ENCODE results near the gene RSPO1.
A peak's percentile ranks its signal among the peaks of the same experiment; 100 is the strongest.
"Not testable (repeated sequence)": the region's sequence is repeated elsewhere in the genome, so short reads cannot be mapped to it uniquely, and the experiment has no call there.

RSPO1 gene, protein sequence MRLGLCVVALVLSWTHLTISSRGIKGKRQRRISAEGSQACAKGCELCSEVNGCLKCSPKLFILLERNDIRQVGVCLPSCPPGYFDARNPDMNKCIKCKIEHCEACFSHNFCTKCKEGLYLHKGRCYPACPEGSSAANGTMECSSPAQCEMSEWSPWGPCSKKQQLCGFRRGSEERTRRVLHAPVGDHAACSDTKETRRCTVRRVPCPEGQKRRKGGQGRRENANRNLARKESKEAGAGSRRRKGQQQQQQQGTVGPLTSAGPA

DNA sequence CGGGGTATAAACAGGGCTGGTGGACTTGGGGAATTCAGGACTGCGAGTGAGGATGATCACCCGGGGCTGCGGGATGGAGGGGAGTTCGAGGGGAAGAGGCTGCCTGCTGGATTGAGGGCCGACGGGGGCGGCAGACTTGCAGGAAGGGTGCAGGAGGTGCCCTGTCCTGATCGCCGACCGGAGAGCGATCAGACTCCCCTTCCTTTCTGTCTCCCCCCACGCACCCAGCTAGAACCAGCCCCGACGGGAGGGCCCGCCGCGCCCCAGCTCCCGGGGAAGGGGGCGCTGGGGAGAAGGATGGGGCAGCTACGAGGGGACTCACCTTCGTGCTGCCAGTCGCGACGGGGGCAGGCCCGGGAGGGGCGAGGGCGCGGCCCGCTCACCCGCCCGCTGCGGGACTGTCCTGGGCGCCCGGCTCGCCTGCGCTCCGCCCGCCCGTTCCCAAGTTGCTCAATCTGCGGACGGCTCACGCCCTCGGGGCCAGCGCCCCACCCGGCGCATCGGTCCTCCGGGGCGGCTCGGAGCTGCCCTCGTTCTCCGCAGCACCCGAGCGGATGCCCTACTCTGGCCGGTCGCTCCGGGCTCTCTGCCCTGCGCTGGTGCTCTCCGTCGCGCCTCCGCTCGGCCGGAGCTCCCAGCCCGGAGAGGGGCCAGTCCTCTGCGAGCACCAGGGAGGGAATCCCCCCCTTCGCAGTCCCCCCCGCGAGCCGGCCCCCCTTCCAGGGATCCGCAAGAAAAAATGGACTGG lies at the start of gene RSPO1:
RSPO1 (minus strand) TSS at position 649 of the 748 bp plus-strand sequence. CDS start 5,231 bp downstream, outside the sequence.
- no peak for DNase-seq (ENCODE audit: low read depth)

DNA sequence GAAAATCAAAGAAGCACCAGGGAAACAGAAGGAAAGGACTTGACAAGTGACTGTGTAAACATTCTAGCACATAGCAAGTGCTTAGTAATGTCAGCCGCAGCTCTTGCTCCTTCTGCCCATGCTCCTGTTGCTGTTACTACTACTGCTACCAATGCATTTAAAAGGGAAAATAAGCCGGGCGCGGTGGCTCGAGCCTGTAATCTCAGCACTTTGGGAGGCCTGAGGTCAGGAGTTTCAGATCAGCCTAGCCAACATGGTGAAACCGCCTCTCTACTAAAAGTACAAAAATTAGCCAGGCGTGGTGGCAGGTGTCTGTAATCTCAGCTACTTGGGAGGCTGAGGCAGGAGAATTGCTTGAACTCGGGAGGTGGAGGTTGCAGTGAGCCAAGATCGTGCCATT lies 49.5 kb upstream of the RSPO1 start:
- not testable (repeated sequence) for DNase-seq (ENCODE audit: low read depth)

DNA sequence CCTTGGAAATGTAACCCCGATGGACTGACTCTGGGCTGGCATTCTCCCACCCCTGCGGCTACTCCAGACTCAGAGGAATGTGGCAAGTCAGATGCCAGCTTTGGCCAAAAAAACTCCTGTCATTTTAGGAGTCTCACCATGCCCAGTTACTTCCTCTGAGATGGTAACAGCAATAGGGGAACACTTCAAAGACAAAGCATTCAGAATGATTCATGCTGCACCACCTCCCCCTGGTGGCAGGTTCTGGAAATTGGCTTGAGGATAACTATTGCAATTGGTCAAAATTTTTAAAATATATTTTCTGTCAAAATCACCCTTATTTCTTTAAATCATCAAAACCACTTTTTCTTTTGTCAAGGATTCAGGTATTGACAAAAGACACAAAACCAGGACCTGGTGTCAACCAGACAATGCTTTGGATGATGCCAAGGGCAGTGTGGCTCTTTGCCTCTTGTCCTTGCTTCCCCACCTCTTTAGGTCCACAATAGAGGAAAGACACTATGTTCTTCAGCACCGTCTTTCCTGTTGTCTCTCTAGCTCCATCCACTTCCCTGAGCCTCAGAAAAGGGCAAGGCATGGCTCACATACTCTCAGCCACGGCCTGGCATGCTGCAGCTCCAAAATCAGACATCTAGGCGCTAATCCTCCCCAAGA lies 47.8 kb upstream of the RSPO1 start:
- peak; percentile 69 for DNase-seq (ENCODE audit: low read depth)

DNA sequence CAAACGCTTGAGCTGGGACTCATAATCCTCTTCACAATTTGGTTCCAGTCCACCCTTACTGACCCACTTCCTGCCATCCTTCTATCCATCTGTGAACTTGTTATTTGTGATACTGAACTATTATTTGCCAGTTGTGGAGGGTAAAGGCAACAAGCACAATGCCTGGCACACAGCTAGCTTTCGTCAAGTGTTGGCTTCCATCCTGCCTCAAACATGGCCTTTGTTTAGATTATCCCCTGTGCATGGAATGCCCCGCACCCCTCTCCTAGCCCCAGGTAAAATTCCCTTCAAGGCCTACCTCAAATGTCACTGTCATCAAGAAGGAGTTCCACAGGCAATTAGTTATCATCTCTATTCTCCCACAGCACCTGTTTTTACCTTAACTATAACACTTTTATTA lies 46.2 kb upstream of the RSPO1 start:
- DNase-seq (ENCODE audit: low read depth), result no peak

DNA sequence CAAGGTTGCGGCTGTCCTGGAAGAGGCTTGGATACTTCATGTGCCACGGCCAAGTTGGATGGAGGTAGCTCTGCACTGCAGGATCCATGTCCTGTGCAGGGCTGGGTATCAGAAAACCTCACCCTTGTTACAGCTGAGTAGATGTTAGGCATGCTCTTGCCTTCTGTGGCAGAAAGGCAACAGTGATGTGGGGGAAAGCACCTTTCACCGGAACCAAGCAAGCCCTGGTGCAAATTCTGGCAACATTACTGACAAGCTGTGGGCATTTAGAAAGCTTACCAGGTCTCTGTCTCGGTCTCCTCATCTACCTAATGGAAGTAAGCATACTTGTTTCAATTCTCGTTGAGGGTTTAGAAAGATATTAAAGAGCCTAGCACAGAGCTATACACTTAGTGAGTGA lies 43.1 kb upstream of the RSPO1 start:
- no peak for DNase-seq (ENCODE audit: low read depth)

DNA sequence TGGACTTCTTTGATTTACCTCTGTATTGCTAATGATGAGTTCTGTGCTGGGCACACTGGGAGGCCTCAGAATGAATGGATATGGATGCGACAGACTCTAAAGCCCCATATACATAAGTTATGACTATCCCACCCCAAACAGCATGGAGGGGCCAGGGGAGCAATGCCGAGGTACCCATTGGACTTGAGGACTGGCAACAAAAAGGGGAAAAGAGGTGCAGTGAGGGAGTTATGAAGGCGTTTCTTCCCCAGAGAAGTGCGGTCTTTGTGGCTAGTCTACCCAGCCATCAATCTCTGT lies 42.4 kb upstream of the RSPO1 start:
- DNase-seq (ENCODE audit: low read depth), result no peak

DNA sequence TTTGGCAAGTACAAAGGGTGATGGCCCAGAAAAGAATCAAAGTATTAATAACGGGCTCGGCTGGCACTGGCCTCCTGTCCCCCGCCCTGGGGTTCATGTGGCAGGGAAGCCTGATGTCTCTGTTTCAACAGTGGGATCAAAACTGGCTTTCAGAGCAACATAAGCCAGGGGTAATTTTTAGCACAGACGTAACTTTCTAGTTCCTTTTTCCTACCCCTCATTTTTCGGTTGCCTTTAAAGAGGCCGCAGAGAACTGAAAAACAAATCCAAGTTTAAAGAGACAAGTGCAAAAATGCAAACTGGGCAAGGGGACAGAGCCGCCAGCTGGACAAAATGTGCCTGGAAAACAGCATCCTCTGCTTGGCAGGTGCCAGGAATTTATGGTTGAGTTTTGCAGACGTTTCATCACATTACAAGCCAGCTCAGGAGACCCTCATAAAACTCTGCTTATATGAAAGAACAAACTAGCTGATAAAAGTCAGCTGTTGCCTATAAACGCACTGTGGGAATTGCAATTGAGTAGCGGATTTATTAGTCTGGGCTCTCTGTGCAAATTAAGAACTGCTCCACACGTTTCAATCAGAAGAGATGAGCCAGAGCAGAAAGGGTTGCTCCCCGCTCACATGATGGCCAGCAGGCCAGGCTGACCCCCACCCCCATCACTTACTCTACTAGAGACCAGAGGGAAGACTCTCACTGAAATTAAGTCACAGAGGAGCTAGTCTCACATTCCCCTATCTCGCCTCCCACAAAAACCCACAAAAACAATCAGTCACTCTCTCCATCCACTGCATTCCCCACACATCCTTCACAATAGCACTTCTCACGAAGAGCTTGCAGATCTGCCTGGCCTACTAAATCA lies 41.8 kb upstream of the RSPO1 start:
- DNase-seq (ENCODE audit: low read depth), result no peak

DNA sequence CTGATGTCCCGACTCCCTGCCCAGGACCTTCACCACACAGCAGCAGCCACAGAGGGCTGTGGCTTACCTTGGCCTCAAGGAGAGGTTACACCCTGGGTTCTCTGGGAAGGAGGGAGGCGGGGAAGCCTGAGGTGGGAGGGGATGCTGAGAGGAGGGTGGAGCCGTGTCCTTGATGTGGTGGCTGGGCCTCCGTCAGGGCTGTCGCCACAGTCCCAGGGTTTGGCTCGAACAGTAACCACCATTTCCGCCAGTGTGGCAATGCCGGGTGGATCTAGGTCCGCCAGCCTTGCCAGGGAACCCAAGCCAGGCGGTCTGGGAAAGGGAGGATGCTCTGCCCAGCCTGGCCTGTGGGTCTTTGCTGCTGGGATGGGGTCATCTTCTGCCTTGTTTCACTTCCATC lies 39.2 kb upstream of the RSPO1 start:
- DNase-seq (ENCODE audit: low read depth), result no peak

DNA sequence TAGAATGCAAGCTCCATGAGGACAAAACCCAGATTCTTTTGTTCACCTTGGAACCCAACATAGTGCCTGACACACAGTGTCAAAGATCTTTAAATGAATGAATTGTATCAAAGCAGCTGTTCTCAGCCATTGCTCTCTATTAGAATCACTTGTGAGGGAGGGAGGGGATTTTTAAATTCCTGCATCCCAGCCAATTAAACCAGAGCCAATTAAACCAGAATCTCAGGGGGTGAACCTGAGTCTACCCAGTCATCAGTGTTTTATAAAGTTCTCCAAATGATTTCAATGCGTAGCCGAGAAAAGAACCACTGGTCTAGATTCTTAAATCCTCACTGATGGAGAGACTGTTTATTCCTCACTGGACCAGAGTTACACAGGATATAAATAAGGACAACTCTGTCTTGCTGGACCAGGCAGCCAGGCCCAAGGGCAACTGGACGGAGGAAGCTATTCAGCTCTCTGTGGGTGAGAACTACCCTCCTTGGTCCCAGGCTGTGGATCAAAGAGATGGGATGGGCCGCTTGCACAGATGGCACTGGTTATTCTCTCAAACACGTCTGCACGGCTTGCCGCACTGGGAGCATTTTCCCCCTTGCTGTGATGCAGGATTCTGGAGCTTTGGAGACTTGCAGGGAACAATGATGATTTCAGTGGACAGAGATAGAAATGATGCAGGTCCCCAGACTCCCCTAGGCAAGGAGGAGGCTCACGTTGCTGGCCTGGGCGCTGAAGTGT lies 37.6 kb upstream of the RSPO1 start:
- DNase-seq (ENCODE audit: low read depth), result no peak

DNA sequence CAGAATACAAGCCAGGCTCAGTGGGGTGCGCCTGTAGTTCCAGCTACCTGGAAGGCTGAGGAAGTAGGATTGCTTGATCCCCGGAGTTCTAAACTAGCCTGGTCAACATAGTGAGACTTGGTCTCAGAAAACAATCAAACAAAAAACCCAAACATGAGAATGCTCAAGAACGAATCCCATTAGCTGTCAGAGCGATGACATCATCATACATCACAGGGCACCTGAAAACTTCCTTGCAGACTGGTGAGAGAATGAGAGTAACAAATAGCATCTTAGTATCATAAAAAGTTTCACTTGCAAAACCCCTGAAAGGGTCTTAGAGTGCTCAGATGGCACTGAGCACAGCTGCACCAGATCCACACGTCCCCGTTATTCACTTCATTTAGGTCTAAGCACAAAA lies 36.6 kb upstream of the RSPO1 start:
- DNase-seq (ENCODE audit: low read depth), result no peak

DNA sequence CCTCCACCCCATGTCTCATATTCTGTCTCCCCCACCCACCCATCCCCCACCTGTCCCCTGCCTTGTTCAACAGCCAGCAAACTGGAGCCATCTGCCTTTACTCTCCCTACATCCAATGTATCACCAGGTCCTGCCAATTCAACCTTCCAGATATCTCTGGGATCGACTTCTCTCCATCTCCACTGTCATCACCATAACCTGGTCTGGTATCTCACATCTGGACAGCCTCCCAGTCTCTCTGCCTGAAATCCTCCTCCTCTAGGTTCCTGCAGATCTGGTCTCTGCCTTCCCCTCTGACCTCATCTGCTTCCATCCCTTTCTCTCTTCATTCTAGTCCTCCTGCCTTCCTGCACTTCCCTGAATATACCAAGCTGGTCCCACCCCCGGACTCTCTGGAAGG lies 35.4 kb upstream of the RSPO1 start:
- DNase-seq (ENCODE audit: low read depth), result no peak

DNA sequence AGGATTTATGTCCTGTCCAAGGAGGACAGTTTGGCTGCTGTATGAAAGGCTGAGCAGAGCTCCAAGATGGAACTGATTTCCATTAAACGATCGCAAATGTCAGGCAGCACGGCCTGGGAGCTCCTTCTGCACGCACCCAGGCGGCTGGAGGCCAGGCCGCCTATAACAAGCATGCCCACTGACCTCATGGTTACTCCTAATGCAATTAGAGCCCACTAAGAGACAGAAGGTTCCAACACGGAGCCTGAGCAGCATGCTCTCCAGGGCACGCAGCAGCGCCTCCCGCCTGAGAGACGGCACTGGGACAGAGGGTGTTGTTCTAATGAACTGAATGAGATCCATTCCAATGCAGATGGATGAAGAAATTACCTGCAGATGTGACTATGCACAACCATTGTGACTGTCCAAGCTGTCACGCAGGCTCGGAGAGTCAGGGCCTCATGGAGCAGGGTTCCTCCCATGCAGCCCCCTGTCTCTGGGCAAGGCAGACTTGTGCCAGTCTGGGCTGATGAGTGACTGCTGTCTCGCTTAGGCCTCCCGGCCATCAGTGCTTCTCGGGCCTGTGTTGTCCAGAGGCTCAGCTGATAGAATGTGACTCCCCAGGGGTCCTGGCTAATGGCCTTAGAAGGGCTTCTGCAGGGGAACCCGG lies 32.5 kb upstream of the RSPO1 start:
- DNase-seq (ENCODE audit: low read depth), result no peak

DNA sequence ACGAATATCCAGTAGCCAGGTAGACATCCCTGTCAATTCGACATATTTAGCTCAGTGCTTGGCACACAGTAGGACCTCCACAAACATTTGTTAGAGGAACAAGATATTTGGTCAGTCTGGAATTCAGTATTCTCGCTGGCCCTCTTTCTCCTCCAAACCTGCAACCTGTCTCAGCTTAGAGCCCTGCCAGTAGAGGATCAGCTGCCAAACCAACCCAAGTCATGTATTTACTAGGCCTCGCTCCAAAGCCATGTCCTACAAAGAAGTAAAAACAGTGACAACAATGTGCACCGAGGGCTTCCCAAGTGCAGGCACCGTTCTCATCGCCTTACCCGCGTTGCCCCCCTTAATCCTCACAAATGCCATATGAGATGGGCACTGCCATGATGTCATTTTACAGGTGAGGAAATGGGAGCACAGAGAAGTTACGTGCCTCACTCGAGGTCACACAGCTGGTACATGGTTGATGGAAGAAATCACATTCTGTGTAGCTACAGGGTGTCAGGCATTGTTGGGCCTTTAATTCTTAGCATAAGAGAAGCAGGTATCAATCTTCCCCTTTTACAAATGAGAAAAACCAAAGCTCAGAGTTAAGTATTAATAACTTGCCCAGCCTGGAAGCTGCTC lies 31.7 kb upstream of the RSPO1 start:
- DNase-seq (ENCODE audit: low read depth), result no peak

DNA sequence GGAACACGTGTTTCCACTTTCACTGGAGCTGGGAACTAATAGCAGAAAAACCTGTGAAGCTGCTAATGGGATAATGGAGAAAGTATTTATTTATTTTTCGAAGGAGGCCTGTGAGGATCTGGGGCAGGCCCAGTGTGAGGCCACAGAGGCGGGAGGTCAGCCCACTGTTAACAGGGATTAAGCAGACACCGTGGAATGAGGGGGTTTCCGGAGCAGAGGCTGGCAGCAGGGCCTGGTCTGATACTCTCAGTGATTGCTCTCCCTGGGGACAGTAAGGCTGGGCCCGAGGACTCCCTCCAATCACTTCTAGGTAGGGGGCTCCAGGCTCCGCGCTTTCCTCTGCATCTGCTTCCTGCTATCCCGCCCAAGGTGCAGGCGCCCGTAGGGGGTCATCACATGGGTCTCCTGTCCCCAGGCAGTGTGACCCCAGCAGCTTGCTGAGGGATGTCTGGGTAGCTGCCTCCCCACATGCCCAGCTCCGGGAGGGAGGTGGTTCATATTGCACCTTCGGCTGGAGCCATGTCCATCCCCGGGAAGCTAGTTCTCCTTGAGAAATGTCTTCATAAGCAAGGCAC lies 28.8 kb upstream of the RSPO1 start:
- DNase-seq (ENCODE audit: low read depth), result no peak

DNA sequence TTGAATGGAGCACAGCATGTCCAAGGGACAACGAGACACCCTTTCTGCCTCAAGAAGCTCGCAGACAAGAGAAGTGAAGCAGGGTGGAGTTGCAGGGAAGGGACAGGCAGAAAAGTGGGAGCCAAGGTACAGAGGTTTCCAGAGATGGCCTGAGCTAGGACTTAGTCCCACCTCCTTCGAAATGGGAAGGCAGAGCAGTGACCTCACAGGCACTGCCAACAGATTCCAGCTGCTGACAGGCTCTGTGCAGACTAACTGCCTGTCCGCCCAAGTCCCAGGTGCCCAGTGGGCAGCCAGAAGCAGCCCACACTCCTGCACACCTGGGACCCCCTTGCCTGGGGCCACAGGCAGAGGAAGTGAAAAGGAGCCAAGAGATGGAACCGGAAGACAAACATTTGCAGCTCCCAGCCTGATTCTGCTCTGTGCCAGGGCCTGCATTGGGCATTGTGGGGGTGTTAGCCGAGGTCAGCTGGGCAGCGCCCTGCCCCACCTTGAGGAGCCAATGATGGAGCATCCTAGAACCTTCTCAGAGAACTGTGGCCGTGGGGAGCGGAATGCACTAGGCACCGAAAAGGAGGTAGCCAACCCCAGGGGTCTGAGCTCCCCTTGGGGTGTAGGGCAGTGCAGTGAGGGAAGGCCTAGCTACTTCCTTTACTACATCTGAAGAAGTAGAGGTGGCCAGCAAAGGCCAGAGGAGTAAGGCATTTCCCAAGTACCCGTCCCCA lies 27.5 kb upstream of the RSPO1 start:
- DNase-seq (ENCODE audit: low read depth), result no peak

DNA sequence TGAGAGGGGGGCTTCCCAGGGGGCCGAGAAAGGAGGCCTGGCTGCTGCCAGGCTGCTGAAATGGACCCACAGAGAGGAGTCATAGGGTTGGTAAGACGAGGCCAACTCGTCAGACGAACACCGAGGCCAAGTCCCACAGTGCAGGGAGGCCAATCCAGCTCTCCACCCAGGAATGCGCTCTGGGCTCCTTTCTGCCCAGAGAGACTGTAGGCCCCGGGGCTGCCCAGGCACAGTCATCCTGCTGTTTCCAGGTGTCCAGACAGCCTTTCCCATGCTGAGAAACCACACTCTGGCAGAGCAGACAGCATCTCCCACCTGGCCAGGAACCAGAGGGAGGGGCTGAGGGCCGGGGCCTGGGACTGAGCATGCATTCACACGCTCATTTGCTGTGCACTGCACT lies 26.7 kb upstream of the RSPO1 start:
- DNase-seq (ENCODE audit: low read depth), result no peak

DNA sequence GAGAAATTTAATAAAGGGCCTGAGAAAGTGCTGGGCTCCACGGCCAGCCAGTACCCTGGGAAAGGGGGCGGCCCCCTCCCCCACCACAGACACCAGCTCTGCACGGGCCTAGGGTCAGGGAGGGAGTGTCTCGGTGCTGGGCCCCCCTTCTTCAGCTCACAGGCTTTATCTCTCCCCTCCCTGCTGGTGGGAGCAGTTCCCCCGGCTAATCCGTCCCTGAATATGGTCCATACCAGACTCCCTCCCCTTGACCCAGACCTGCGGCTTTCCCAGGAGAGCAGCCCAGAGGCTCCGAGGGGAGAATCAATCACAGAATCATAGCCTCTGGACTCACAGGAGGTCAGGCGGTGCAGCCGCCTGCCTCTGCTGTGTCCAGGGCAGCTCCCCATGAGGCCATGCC lies 26.0 kb upstream of the RSPO1 start:
- no peak for DNase-seq (ENCODE audit: low read depth)

DNA sequence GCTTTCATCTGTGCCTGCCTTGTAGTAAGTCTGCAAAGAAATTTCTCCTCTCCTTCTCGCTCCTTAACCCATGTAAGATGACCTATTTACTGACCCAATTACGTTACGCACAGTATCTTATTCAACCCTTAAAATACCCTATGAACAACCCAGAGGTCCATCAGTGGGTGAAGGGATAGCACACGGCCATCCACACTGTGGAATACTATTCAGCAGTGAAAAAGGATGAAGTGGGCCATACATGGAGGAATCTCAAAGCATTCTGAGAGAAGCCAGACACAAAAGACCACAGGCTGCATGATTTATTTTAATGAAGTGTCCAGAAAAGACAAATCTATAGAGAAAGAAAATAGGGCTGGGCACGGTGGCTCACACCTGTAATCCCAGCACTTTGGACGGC lies 23.8 kb upstream of the RSPO1 start:
- no peak for DNase-seq (ENCODE audit: low read depth)

DNA sequence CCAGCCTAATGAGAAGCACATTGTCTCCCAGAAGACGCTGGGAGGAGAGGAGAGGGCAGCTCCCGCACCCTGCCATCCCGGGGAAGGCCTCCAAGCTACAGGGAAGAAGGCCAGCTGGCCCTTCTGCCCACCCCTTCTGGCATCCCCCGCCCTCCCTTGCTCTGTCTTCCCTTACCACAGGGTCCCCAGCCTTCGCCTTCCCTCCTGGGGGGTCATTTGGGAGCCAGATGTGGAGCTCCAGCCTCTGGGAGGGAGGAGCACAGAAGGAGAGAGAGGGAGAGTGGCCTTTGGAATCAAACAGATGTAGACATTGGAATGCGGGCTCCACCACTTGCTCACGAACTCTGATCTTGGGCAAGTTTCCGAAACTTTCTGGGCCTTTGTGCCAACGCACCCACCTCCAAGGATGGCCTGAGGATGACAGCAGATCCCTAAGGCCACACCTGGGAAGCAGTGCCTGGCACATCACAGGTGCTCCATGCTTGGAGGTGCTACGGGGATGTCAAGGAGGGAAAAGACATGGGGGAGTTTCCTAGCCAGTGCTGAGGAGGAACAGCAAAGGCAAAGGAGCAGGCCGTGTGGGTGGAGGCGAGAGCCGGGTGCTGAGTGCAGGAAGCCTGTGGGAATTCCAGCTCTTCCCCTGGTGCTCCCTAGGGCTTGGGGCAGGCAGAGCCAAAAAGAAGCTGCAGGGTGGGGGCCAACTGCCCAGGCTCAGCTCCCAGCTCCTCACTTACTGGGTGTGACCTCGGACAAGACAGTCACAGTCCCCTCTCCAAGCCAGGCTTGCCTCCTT lies 23.1 kb upstream of the RSPO1 start:
- DNase-seq (ENCODE audit: low read depth), result no peak
